Superior temporal gyrus (tissue), 1 donor: ENCODE results near the gene SMOC2.
"Not testable (repeated sequence)": the region's sequence is repeated elsewhere in the genome, so short reads cannot be mapped to it uniquely, and the experiment has no call there.

Experiments used
- DNase-seq: peaks from one replicate; pipeline ENCODE4 v3.0.0-alpha.2; 2016; ENCODE audit errors: extremely low spot score

Gene SMOC2

GRCh38 chr6:168573276-168573835, 132.4 kb downstream of the SMOC2 start:
- not testable (repeated sequence) for DNase-seq

- no peak for DNase-seq
Observed at GRCh38 chr6:168574075-168574698, 133.2 kb downstream of the SMOC2 start.

- DNase-seq: no peak
Observed at GRCh38 chr6:168574699-168575195, 133.8 kb downstream of the SMOC2 start.

GRCh38 chr6:168575346-168576098, 134.5 kb downstream of the SMOC2 start:
- DNase-seq: no peak

- DNase-seq: no peak
Observed at GRCh38 chr6:168576388-168576787, 135.4 kb downstream of the SMOC2 start.

GRCh38 chr6:168577496-168577895, 136.5 kb downstream of the SMOC2 start:
- no peak for DNase-seq

- no peak for DNase-seq
Observed at GRCh38 chr6:168578036-168578435, 137.1 kb downstream of the SMOC2 start.

- no peak for DNase-seq
Observed at GRCh38 chr6:168581236-168581635, 140.3 kb downstream of the SMOC2 start.

- DNase-seq: no peak
Observed at GRCh38 chr6:168581706-168582105, 140.7 kb downstream of the SMOC2 start.

- no peak for DNase-seq
Observed at GRCh38 chr6:168582571-168582981, 141.6 kb downstream of the SMOC2 start.

GRCh38 chr6:168583126-168583525, 142.1 kb downstream of the SMOC2 start:
- no peak for DNase-seq

- DNase-seq: no peak
Observed at GRCh38 chr6:168583821-168584220, 142.8 kb downstream of the SMOC2 start.

- no peak for DNase-seq
Observed at GRCh38 chr6:168584249-168584648, 143.3 kb downstream of the SMOC2 start.

GRCh38 chr6:168584671-168585070, 143.7 kb downstream of the SMOC2 start:
- DNase-seq: no peak

GRCh38 chr6:168585441-168585840, 144.5 kb downstream of the SMOC2 start:
- no peak for DNase-seq

- no peak for DNase-seq
Observed at GRCh38 chr6:168589275-168589674, 148.3 kb downstream of the SMOC2 start.

GRCh38 chr6:168590406-168590805, 149.4 kb downstream of the SMOC2 start:
- DNase-seq: no peak

- DNase-seq: no peak
Observed at GRCh38 chr6:168596344-168596743, 155.4 kb downstream of the SMOC2 start.

GRCh38 chr6:168597471-168597875, 156.5 kb downstream of the SMOC2 start:
- DNase-seq: no peak

GRCh38 chr6:168598251-168599117, 157.5 kb downstream of the SMOC2 start:
- DNase-seq: no peak

- no peak for DNase-seq
Observed at GRCh38 chr6:168599118-168599494, 158.1 kb downstream of the SMOC2 start.

GRCh38 chr6:168599769-168600330, 158.9 kb downstream of the SMOC2 start:
- no peak for DNase-seq
